Fibroblast of peridontal ligament (primary cell): ENCODE measurements around the gene TBX6.

Source experiments
- DNase-seq: peaks from one replicate; pipeline ENCODE4 v3.0.0-alpha.2; 2010; ENCODE audit errors: extremely low read depth

The TBX6 gene

GRCh38 chr16:30086291-30087140 lies 5.2 kb downstream of the TBX6 start:
- DNase-seq = no peak

DNA sequence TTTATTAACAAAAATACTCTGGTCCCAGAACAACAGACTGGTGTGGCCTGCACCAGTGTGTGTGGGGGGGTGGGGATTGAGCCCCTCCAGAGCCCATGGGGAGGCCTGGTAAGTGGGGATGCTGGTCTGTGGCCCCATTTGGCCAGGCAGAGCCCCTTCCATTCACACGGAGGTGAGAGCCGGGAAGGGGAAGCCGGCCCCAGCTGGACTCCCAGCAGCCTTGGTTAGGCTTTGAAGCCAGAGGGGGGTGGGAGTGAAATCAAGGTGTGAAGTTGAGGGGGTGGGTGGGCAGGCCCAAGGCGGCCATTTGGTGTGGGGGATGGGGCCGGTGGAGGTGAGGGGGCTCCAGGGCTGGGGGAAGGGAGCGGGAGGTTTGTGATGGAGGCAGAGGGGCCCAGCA lies 5.9 kb downstream of the TBX6 start:
- no peak for DNase-seq

- no peak for DNase-seq
These were observed 6.5 kb downstream of the TBX6 start for GRCh38 chr16:30085247-30085646.

DNA sequence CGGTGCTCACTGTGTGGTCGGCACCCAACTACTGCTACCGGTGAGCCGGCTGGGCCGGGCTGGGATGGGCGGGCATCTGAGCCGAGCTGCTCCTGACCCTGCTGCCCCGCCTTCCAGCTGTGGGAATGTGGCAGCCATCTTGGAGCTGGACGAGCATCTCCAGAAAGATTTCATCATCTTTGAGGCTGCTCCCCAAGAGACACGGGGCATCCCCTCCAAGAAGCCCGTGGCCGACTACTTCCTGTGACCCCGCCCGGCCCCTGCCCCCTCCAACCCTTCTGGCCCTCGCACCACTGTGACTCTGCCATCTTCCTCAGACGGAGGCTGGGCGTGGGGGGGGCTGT lies 6.9 kb downstream of the TBX6 start:
- no peak for DNase-seq

GRCh38 chr16:30084096-30084815 lies 7.5 kb downstream of the TBX6 start:
- no peak for DNase-seq

GRCh38 chr16:30083216-30084055 lies 8.3 kb downstream of the TBX6 start:
- DNase-seq = no peak

DNA sequence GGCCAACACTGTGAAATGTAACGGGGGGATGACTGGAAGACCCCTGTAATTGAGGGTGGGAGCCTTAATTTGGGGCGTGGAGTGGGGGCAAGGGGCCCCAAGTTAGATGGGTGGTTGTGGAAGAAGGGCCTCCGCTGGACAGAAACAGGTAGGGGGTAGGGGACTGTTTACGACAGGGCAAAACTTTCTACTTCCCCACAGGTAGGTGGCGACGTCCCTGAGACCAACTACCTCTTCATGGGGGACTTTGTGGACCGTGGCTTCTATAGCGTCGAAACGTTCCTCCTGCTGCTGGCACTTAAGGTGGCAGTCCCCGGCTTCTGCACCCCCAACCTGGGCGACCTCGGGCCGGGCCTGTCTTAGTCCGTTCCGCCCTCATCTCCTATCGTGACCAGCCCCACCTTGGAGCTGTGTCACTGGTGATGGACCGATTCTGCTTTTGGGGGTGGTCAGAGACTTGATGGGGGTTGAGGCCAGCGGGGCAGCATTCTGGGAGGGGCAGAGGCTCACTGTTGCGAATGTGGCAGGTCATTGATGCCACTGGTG lies 9.1 kb downstream of the TBX6 start:
- DNase-seq = no peak

DNA sequence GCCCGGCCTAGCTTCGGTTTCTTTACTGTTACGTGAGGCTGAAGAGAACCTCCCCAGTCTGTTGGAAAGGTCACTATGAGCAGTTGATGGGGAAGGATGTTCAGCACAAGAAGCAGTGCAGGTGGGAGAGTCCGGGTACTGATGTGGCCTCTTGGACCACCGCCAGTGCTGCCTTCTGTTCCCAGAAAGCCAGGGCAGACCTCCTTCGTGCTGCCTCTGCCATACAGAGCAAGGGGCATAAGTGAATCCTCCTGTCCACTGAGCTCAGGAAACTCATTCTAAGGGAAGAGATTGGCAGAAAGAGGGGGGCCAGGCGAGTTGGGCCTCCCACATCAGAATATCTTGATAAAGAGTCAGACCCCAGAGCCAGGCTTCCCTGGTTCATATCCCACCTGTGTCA lies 12.2 kb downstream of the TBX6 start:
- DNase-seq = no peak

- DNase-seq = no peak
These were observed 13.0 kb downstream of the TBX6 start for GRCh38 chr16:30078744-30079143.

GRCh38 chr16:30077656-30078055 lies 14.1 kb downstream of the TBX6 start:
- DNase-seq = no peak

DNA sequence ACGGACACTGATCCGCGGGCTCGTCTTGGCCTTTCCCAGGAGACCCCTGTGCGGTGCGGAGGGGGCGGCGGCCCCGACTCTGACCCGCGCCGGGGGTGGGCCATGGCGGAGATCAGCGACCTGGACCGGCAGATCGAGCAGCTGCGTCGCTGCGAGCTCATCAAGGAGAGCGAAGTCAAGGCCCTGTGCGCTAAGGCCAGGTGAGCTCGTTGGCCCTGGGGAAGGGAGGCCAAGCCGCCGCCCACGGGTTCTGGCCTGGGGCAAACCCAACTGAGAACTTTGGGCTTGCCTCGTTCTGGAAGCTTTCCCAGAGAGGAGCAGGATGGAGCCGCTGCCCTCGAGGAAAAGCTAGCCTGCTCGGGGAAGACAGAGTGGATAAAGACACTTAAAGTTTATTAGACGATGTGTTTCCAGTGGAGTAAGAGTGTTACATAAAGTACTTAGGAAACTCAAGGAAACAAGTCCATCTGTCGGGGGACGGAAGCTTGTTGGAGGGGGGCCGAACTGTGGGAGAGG lies 15.4 kb downstream of the TBX6 start:
- no peak for DNase-seq

GRCh38 chr16:30075503-30076275 lies 16.0 kb downstream of the TBX6 start, which contains the start of gene PPP4C:
PPP4C (plus strand) TSS chr16:30075994; CDS start chr16:30076378, 384 bp downstream.
- peak; percentile 84 for DNase-seq

- no peak for DNase-seq
These were observed 21.2 kb downstream of the TBX6 start for GRCh38 chr16:30070490-30070889.

GRCh38 chr16:30069611-30070462 lies 21.9 kb downstream of the TBX6 start:
- no peak for DNase-seq

GRCh38 chr16:30068750-30069610 lies 22.7 kb downstream of the TBX6 start:
- no peak for DNase-seq

DNA sequence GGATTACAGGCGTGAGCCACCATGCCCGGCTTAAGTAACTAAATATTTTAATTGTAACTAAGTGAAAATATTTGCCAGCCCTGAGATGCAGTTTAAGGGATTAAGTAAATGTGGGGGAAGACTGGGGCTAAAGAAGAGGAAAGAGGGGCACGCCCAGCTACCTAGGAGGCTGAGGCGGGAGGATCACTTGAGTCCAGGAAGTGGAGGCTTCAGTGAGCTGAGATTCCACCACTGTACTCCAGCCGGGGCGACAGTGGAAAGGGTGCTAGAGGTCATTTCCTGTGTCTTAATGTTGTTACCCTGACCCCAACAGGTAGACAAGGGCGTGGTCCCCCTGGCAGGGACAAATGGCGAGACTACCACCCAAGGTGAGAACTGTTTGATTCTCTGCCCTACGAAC lies 23.4 kb downstream of the TBX6 start:
- no peak for DNase-seq

DNA sequence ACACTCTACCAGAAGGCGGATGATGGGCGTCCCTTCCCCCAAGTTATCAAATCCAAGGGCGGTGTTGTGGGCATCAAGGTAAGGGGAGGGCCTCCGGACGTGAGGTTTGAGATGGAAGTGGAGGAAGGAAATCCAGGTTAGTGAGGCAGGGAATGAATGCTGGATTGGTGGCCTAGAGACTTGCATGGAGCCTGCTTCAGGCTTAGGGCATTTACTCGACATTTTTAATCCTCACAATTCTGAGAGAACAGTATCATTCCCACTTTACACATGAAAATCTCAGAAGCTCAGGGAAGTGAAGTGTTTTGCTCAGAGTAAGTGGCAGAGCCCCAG lies 24.2 kb downstream of the TBX6 start:
- no peak for DNase-seq

- DNase-seq = no peak
These were observed 24.8 kb downstream of the TBX6 start for GRCh38 chr16:30066761-30067583.
